ENCODE data around the gene ZNF425.

DNA sequence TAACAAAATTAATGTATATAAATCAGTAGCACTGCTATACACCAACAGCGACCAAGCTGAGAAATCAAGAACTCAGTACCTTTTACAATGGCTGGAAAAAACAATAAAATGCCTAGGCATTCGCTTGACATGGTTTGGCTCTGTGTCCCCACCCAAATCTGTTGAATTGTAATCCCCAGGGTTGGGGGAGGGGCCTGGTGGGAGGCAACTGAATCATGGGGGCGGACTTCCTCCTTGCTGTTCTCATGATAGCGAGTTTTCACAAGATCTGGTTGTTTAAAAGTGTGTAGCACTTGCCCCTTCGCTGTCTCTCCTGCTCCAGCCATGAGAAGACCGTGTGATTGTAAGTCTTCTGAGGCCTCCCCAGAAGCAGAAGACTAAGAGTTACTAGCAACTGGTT lies 44.2 kb downstream of the ZNF425 start:
- TF ChIP-seq, protein P1, sequence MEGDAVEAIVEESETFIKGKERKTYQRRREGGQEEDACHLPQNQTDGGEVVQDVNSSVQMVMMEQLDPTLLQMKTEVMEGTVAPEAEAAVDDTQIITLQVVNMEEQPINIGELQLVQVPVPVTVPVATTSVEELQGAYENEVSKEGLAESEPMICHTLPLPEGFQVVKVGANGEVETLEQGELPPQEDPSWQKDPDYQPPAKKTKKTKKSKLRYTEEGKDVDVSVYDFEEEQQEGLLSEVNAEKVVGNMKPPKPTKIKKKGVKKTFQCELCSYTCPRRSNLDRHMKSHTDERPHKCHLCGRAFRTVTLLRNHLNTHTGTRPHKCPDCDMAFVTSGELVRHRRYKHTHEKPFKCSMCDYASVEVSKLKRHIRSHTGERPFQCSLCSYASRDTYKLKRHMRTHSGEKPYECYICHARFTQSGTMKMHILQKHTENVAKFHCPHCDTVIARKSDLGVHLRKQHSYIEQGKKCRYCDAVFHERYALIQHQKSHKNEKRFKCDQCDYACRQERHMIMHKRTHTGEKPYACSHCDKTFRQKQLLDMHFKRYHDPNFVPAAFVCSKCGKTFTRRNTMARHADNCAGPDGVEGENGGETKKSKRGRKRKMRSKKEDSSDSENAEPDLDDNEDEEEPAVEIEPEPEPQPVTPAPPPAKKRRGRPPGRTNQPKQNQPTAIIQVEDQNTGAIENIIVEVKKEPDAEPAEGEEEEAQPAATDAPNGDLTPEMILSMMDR (IDR thresholded peaks at IDR 0.05) = no peak
- TF ChIP-seq POLR2A (IDR thresholded peaks at IDR 0.05) = no peak

Data from heart left ventricle (tissue), 13 donors.